BLaER1 treated with 17β-estradiol and CSF1 and Interleukin-3, amounts not matched to agents 10 nM and 100 nM (cell line): Measurements from ENCODE around the gene CPEB4.
A peak's percentile ranks its signal among the peaks of the same experiment; 100 is the strongest.

Source experiments
- H3K27ac ChIP-seq, 11 experiments: shearing (Covaris generic); formaldehyde crosslinking; 2 replicates each; pipeline ENCODE4 v1.8.1; 2022
- H3K27me3 ChIP-seq, 11 experiments: shearing (Covaris generic); formaldehyde crosslinking; 2 replicates each; pipeline ENCODE4 v1.8.1; 2022
- H3K36me3 ChIP-seq, 11 experiments: shearing (Covaris generic); formaldehyde crosslinking; 2 replicates each; pipeline ENCODE4 v1.8.1; 2022
- H3K4me1 ChIP-seq, 10 experiments: shearing (Covaris generic); formaldehyde crosslinking; 2 replicates each; pipeline ENCODE4 v1.8.1; 2022
- H3K4me2 ChIP-seq, 11 experiments: shearing (Covaris generic); formaldehyde crosslinking; 2 replicates each; pipeline ENCODE4 v1.8.1; 2022
- H3K4me3 ChIP-seq, 10 experiments: shearing (Covaris generic); formaldehyde crosslinking; 2 replicates each; pipeline ENCODE4 v1.8.1; 2022
- H3K9ac ChIP-seq, 11 experiments: shearing (Covaris generic); formaldehyde crosslinking; 2 replicates each; pipeline ENCODE4 v1.8.1; 2022
- H3K9me3 ChIP-seq, 11 experiments: shearing (Covaris generic); formaldehyde crosslinking; replicated peaks in 1 of 11; 2 replicates each; pipeline ENCODE4 v1.8.1; 2022
- H4K20me1 ChIP-seq, 11 experiments: shearing (Covaris generic); formaldehyde crosslinking; 2 replicates each; pipeline ENCODE4 v1.8.1; 2022
- Cebpa-rat ChIP-seq, 11 experiments: shearing (Covaris generic); IDR thresholded peaks; 2 replicates each; pipeline ENCODE4 v1.8.1; 2022

Gene CPEB4

DNA sequence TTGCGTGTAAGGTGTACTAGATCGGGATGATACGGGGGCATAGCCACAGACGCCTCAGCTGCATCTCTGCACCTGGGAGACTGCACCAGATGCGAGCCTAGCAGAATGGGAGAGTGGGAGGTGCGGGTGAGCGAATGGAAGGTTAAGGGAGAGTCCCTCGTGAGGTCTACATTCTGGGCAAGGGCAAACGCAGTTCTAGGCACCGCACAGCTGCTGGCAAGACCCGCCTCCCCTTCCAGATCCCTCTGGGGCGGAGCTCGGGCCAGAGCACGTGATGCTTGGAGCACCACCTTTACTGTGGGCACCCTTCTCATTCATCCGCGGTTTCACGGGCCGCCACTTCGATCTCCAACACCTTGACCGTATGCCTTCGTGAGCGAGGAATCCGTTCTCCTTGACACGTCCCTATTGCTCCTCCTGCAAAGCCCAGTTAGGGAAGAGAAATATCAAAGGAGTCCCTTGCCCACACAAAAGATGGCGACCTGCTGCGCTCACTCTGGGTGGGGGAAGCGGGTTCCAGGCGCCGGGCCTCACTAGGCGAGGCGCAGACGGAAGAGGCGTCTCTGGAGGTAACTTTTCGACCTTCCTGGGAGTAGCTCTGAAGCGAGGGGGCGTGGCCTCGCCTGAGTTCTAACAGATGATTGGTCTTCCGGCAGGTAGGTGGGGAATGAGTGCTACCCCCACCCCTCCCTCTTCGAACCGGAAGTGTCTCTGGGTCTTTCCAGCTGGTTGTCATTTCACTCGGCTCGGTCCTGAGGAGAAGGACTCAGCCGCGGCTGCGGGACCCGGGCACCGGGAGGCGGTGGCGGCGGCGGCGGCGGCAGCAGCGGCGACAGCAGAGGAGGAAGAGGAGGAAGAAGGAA is at the start of gene CPEB4:
CPEB4 (plus strand) TSS at position 740 of the 863 bp plus-strand sequence. CDS start 1,385 bp downstream, outside the sequence.
- H4K20me1 ChIP-seq: peaks cover 5 to 43% (median 14%) of the 10 kb centered on the region in 11 experiments; a peak in 17 of 22 replicates
- peak within 1 kb of the TSS; percentile 75 to 90 (median 84) for H3K4me3 ChIP-seq
- peak within 1 kb of the TSS; percentile 78 to 95 (median 91) for H3K9ac ChIP-seq
- H3K36me3 ChIP-seq: peaks cover 0 to 14% (median 0%) of the 10 kb centered on the region in 11 experiments; a peak in 3 of 22 replicates
- H3K27ac ChIP-seq: peak within 1 kb of the TSS; percentile 91 to 99 (median 96)
- peaks cover 3 to 38% (median 29%) of the 10 kb centered on the region in 11 experiments; a peak in 20 of 22 replicates for H3K27me3 ChIP-seq
- TF ChIP-seq Cebpa-rat (IDR thresholded peaks at IDR 0.05): no peak
- H3K4me1 ChIP-seq: peaks cover 18 to 71% (median 44%) of the 10 kb centered on the region in 10 experiments
- peaks cover 0 to 5% (median 1%) of the 10 kb centered on the region in 11 experiments; a peak in 9 of 22 replicates for H3K9me3 ChIP-seq
- H3K4me2 ChIP-seq: peak within 1 kb of the TSS; percentile 86 to 96 (median 90)

DNA sequence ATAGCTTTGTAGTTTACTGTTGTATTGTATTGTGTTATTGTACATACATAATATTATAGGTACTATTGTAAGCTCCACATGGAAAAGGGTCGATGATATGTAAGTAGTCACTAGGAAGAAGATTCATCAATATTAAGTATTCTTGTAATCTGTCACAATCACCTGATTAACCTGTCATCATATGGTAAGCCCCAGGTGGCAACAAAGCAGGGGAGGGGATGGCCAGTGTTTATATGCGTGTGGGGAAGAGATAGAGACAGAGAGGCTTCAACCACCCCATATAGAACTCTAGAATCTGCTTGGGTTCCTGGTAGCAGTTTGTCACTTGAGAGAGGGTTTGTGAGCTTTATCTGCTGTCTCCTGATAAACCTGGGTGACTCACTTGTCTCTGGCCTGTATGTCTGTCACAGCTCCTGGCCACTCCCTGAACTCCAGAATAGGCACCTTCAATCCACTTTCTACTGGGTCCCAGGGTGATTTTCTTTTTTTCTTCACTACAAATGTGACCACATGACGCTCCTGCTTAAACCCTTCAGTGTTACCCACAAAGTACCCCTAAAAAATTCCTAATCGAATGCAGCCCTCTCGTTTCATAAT is 48.9 kb upstream of the CPEB4 start:
- peaks cover 0 to 15% (median 0%) of the 10 kb centered on the region in 11 experiments; a peak in 5 of 22 replicates for H3K9me3 ChIP-seq
- TF ChIP-seq Cebpa-rat (IDR thresholded peaks at IDR 0.05): no peak

DNA sequence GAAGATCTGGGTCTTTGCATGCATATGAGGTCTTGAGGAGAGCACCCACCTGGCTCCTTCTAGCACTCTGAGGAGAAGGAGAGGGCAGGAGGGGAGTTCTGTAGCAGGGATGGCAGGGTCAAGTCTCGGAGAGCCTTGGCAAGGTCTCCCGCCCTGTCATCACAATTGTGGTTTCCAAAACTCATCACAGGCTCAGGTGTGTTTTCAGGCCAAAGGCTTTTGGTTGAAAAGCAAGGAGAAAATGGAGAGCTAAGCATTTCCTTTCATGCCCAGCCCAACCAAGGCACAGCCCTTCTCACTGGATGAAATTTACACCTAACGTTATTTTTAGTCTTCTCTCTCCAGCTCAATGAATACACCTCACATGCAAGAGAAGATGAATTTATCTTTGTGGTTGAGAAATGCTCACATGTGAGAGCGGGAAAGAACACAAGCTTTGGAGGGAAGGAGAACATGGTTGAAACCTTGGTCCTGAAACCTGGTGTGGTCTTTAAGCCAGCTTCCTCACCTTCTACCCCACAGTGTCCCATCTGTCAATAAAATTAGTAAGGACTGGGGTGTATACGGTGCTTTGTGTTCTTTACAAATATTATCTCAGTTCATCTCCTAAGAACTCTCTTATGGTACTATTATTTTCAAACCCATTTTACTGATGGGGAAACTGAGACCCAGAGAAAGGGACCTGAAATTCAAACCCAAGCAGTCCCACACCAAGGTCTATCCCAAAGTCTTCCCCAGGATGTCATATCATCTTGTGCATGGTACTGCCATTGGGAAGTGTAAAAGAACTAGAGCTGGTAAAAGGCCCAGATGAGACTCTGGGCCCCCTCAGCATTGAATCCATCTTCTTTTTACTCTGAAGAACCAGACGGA is 47.8 kb upstream of the CPEB4 start:
- Histone ChIP-seq H3K4me1 (peaks cover 0 to 21% (median 9%) of the 10 kb centered on the region in 10 experiments; a peak in 18 of 20 replicates), H3K36me3 (no peaks in the 10 kb centered on the region), H3K4me2 (no peak overlapping the region)

More for the DNA sequence above, 48.9 kb upstream of the CPEB4 start:
- peaks cover 0 to 33% (median 20%) of the 10 kb centered on the region in 10 experiments; a peak in 18 of 20 replicates for H3K4me1 ChIP-seq
- no peaks in the 10 kb centered on the region for H4K20me1 ChIP-seq
- H3K4me2 ChIP-seq: no peak overlapping the region
- no peak overlapping the region for H3K9ac ChIP-seq
- no peak overlapping the region for H3K27ac ChIP-seq
- H3K36me3 ChIP-seq: no peaks in the 10 kb centered on the region
- peaks cover 0 to under 1% (median 0%) of the 10 kb centered on the region in 11 experiments; a peak in 2 of 22 replicates for H3K27me3 ChIP-seq
- no peak overlapping the region for H3K4me3 ChIP-seq

DNA sequence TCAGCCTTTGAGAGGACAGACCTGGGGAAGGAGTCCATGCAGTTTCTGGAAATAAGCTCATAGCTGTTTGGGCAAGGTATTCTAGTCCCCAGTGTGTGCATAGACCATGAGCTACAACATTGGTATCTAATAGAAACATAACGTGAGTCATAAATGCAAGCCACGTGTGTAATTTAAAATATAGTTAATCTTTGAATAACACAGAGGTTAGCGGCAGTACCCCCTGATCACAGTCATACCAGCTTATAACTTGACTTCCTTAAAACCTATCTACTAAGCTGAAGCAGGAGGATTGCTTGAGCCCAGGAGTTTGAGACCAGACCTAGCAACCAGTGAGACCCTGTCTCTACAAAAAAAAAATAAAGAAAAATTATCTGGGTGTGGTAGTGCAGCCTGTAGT is 46.4 kb upstream of the CPEB4 start:
- no peak for TF ChIP-seq Cebpa-rat (IDR thresholded peaks at IDR 0.05)
- H3K4me1 ChIP-seq: peaks cover 0 to 8% (median 0%) of the 10 kb centered on the region in 10 experiments; a peak in 5 of 20 replicates
- H3K9ac ChIP-seq: no peak overlapping the region
- no peaks in the 10 kb centered on the region for H4K20me1 ChIP-seq
- no peaks in the 10 kb centered on the region for H3K27me3 ChIP-seq
- peaks cover 0 to 10% (median 0%) of the 10 kb centered on the region in 11 experiments; a peak in 3 of 22 replicates for H3K9me3 ChIP-seq
- H3K36me3 ChIP-seq: no peaks in the 10 kb centered on the region
- no peak overlapping the region for H3K4me2 ChIP-seq
- H3K27ac ChIP-seq: no peak overlapping the region
- H3K4me3 ChIP-seq: no peak overlapping the region

More for the DNA sequence above, 47.8 kb upstream of the CPEB4 start:
- H3K4me3 ChIP-seq: no peak overlapping the region
- H4K20me1 ChIP-seq: no peaks in the 10 kb centered on the region
- H3K9me3 ChIP-seq: peaks cover 0 to 15% (median 0%) of the 10 kb centered on the region in 11 experiments; a peak in 5 of 22 replicates
- H3K27me3 ChIP-seq: no peaks in the 10 kb centered on the region
- H3K9ac ChIP-seq: no peak overlapping the region
- TF ChIP-seq Cebpa-rat (IDR thresholded peaks at IDR 0.05): no peak
- H3K27ac ChIP-seq: no peak overlapping the region

DNA sequence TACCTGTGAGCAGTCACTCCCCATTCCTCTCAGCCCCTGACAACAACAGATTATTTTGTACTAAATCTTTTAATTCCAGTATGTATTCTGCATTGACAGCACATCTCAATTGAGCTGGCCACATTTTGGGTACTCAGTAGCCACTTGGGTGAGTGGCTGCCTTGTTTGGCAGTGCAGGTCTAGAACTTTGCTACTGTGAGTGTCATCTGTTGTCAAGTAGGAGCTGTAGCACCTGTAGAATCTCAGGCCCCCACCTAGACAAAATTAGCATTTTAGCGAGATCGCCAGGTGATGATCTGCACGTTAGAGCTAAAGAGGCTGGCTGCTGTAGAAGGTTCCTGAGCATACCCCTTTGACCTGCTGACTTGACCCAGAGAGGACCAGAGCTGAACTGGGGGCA is 44.4 kb upstream of the CPEB4 start:
- Histone ChIP-seq H3K4me2 (no peak overlapping the region), H3K4me3 (no peak overlapping the region), H3K27me3 (no peaks in the 10 kb centered on the region), H3K4me1 (0 out of 20 replicates have a peak, but pooled peaks cover 0 to 4% (median 0%) of the 10 kb centered on the region in 10 experiments), H3K27ac (no peak overlapping the region), H3K9ac (no peak overlapping the region), H3K36me3 (no peaks in the 10 kb centered on the region), H4K20me1 (no peaks in the 10 kb centered on the region), H3K9me3 (peaks cover 0 to 25% (median 8%) of the 10 kb centered on the region in 11 experiments; a peak in 18 of 22 replicates)
- TF ChIP-seq Cebpa-rat (IDR thresholded peaks at IDR 0.05): no peak

DNA sequence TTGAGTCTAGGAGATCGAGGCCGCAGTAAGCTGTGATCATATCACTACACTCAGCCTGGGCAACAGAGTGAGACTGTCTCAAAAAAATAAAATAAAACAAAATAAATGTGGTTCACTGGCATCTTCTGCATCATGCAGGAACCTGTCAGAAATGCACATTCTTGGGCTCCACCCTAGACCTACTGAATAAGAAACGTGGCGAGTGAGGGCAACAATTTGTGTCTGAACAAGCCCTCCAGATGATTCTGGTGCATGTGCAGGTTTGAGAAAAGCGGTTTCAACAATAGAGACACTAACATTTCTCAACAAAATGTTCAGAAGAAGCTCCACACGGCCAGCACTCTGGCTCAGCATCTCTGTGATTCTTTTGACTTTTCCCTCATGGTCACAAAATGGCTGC is 42.8 kb upstream of the CPEB4 start:
- no peak for TF ChIP-seq Cebpa-rat (IDR thresholded peaks at IDR 0.05)
- Histone ChIP-seq H3K4me2 (no peak overlapping the region), H3K27me3 (no peaks in the 10 kb centered on the region), H3K4me1 (peaks cover 0 to 5% (median 0%) of the 10 kb centered on the region in 10 experiments; a peak in 2 of 20 replicates), H3K9ac (no peak overlapping the region), H3K9me3 (peaks cover 0 to 35% (median 18%) of the 10 kb centered on the region in 11 experiments; a peak in 20 of 22 replicates), H4K20me1 (no peaks in the 10 kb centered on the region), H3K27ac (no peak overlapping the region), H3K4me3 (no peak overlapping the region), H3K36me3 (0 out of 22 replicates have a peak, but pooled peaks cover 0 to 3% (median 0%) of the 10 kb centered on the region in 11 experiments)

DNA sequence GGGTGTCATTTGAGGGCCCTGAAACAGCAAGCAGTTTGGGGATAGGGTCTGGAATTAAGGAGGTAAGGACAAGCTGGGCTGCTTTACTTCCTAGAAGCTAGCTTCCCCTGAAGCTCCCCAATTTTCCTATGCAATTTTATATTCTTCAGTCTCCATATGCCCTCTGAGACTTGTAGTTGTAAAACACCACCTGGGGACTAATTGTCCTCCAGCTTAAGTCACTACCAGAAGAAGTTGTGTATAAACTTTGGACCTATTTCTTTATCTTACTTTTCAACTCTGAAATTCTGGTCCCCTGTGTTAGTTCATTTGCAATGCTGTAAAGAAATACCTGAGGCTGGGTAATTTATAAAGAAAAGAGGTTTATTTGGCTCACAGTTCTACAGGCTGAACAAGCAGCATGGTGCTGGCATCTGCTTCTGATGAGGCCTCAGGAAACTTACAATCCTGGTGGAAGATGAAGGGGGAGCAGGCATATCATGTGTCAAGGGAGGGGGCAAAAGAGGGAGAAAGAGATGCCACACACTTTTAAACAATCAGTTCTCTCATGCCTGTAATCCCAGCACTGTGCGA is 41.1 kb upstream of the CPEB4 start:
- no peak for TF ChIP-seq Cebpa-rat (IDR thresholded peaks at IDR 0.05)
- no peak overlapping the region for H3K27ac ChIP-seq
- 0 out of 22 replicates have a peak, but pooled peaks cover 0 to 3% (median 0%) of the 10 kb centered on the region in 11 experiments for H3K36me3 ChIP-seq

More for the DNA sequence above, 41.1 kb upstream of the CPEB4 start:
- no peak overlapping the region for H3K4me3 ChIP-seq
- no peaks in the 10 kb centered on the region for H4K20me1 ChIP-seq
- H3K27me3 ChIP-seq: no peaks in the 10 kb centered on the region
- no peak overlapping the region for H3K4me2 ChIP-seq
- H3K9ac ChIP-seq: no peak overlapping the region
- peaks cover 0 to 35% (median 18%) of the 10 kb centered on the region in 11 experiments; a peak in 20 of 22 replicates for H3K9me3 ChIP-seq
- peaks cover 7 to 22% (median 15%) of the 10 kb centered on the region in 10 experiments; a peak in 19 of 20 replicates for H3K4me1 ChIP-seq
